Fibroblast of pulmonary artery (primary cell): ENCODE data around the gene USP20.

Source experiments
- DNase-seq: peaks from one replicate; pipeline ENCODE4 v3.0.0-alpha.2; 2010; ENCODE audit warnings: low read depth
- H3K4me3 ChIP-seq: replicated peaks from 2 replicates; pipeline ENCODE4 v1.5.1; 2011; ENCODE audit warnings: low read depth, mild to moderate bottlenecking, control low read depth, low read length, moderate library complexity
- TF ChIP-seq, protein P1 (sequence below): IDR thresholded peaks from 2 replicates; pipeline ENCODE4 v1.5.1; 2011; ENCODE audit warnings: mild to moderate bottlenecking, control low read depth, low read length, inconsistent platforms; ENCODE audit errors: missing control alignments

The USP20 gene

DNA sequence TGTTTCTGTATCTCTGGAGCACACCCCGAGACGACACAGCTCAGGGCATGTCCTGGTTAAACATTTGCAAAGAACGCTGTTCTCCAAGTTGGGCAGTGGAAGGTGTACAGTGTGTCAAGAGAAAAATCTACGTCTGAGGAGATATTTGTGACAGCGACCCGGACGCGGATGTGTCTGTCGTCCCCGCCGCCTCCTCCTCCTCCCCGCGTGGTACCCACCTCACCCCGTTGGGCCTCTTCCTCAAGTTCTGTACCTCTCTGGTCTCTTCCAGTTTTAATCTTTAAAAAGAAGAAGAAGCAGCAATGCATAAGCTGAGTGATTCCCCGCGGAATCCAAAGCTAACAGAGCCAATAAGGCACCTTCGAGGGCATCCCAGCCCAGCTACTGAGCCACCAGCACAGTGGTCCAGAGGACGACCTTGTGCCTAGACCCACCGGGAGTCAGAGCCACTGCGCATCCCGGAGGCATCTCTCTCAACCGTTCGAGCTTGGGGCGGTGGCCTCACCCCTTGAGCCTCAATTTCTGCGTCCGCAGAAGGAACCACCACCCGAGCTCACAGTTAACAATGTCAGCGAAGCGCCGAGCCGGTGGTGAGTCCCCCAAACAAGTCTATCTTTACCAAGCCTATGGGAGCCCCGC lies 650 bp upstream of the USP20 start:
- no peak for DNase-seq
- TF ChIP-seq, protein P1, sequence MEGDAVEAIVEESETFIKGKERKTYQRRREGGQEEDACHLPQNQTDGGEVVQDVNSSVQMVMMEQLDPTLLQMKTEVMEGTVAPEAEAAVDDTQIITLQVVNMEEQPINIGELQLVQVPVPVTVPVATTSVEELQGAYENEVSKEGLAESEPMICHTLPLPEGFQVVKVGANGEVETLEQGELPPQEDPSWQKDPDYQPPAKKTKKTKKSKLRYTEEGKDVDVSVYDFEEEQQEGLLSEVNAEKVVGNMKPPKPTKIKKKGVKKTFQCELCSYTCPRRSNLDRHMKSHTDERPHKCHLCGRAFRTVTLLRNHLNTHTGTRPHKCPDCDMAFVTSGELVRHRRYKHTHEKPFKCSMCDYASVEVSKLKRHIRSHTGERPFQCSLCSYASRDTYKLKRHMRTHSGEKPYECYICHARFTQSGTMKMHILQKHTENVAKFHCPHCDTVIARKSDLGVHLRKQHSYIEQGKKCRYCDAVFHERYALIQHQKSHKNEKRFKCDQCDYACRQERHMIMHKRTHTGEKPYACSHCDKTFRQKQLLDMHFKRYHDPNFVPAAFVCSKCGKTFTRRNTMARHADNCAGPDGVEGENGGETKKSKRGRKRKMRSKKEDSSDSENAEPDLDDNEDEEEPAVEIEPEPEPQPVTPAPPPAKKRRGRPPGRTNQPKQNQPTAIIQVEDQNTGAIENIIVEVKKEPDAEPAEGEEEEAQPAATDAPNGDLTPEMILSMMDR = no peak
- H3K4me3 ChIP-seq = peak overlapping the region; percentile 78

DNA sequence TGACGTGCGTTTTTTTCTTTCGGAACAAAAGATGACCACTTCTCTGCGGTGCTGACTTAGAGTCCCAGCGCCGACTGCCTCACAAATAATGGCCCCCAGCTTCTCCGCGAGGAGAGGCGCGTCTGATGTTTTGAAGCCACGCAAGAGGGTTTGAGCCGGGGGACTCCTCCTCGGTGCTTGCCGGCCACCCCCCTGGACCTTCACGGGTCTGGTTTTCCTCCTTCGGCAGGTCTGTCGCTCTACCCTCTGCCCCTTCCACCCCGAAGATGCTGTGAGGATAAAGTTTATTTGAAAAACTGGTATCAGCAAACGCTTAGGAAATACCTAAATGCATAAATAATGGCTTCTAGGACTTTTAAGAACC lies 584 bp downstream of the USP20 start:
- DNase-seq = no peak
- TF ChIP-seq, protein P1 = no peak
- peak overlapping the region; percentile 78 for H3K4me3 ChIP-seq

DNA sequence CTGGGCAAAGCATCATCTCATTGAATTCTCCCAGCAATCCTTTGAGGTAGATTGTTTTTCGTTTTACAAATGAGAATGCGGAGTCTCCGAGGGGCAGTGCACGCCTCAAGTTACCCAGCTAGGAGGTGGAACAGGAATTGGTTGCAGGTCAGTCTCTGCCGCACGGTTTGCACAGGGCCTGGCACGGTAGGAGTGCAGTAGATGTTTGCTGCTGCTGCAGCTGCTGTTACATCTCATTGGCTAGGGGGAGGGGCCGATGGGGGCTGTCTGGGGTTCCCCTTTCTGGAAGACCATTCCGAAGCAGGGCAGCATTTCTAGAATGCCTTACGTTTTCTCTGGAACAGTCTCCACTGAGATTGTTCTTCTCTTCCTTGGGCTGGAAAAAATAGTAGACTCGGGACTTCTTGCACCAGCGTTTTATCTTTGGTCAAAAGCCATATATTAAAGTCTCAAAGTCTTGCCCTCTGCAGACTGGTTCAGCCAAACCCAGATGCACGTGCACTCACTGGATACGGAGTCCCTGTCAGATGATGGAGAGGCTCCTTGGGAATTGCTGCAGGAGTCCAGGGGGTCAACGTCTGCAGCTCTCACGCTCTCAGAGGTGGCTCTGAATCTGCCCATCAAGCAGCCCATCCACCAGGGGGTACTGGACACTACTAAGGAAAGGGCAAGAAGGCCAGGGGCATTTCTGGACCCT lies 1.2 kb downstream of the USP20 start:
- no peak for DNase-seq
- peak overlapping the region; percentile 78 for H3K4me3 ChIP-seq
- TF ChIP-seq, protein P1 = no peak

DNA sequence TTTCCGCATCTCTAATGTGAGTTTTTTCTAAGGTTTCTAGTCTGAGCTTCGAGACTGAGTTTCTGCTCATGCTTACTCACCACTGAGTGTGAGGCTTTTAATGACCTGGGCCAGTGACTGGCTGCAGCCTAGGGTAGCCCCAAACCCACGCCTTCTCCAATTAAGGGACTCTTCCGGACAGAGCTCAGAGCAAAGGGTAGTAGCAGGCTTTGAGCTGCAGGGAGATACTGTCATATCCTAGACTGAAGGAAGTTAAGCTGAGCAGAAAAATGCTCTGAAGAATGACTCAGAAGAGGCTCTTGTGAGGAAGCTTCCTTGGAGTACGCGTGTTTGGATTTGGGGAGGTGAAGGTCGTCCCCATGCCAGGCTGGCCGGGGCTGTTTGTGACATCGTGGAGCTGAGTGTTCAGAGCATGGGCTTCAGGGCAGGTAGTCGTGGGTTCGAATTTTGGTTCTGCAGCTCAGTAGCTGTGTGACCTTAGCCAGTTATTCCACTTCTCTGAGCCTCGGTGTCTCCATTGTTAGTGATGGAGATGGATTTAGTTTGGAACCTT lies 3.5 kb downstream of the USP20 start:
- TF ChIP-seq, protein P1 = no peak
- peak; percentile 51 for DNase-seq
- H3K4me3 ChIP-seq = no peak overlapping the region

DNA sequence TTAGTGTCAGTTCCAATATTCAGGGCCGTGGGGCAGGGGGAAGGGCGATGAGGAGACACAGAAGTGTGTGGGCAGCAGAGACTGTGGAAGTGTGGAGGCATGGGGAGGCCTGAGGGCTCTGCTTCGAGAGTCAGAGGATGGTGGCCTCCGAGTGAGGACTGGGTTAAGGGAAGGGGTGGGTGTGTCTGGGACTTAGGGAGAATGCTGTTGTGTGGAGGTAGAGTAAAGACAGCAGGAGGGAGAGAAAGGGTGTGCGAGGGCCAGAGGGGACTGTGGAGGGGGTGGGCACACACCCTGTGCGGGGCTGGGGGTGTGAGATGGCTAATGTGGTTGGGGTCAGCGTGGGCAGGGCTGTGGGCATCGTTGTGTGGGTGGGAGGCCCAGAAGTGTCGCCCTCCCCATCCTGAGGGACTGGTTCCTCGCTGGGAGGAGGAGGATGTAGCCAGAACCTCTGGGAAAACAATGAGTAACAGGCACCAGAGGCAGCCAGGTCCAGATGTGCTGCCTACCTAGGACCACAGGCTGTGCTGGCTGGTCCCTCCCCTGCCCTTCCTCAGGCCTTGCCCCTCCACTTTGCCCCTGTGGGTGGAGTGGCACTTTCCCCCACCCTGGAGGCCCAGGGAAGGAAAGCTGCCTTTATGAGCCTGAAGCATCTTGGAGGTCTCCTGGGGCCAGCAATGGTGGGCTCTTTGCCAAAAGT lies 4.2 kb downstream of the USP20 start:
- H3K4me3 ChIP-seq = no peak overlapping the region
- TF ChIP-seq, protein P1 = no peak
- no peak for DNase-seq

DNA sequence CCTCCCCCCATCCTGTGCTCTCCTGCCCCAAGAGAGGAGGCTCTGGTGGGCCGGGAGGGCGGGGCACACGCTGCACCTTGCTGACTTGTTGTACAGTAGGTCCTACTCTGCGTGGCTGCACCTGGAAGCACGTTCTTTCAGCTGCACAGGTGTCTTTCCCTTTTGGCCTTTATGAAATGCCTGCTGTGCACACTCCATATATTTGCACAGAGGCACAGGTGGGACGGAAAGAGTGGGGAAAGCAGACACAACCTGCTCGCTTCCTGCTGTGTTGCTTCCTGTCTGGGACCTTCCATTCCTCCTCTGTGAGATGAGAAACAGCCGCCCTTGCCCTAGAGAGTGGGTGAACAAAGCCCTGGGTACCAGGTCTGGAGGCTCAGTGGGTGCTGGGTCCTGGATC lies 4.8 kb downstream of the USP20 start:
- H3K4me3 ChIP-seq = no peak overlapping the region
- TF ChIP-seq, protein P1 = no peak
- no peak for DNase-seq
